GM12878 (cell line): ENCODE measurements around the gene OR6M1. TPM values are rescaled to one million over a fixed set of nuclear protein-coding genes. Genes with fewer than 3 reads are reported as not detected.

Experiments
- ATAC-seq: fragments of 200-7000 bp; cut with Tn5 transposase; 3 replicates; pipeline ENCODE4 v1.9.1; 2020; ENCODE audit warnings: mild to moderate bottlenecking, moderate library complexity
- BruUV-seq: library from RNA; stranded (reverse); fragments of 400-500 nt; replicated peaks from 2 replicates; lab custom pipeline; 2021; lab: Mats Ljungman, UMichigan
- CTCF ChIA-PET: fragments of 300-600 bp; sonication (Branson Sonifier 250); formaldehyde crosslinking; extraction: SDS; loops from one replicate; lab custom pipeline; 2021; ENCODE audit warnings: inconsistent platforms; lab: Yijun Ruan, JAX
- POLR2A ChIA-PET: fragments of 350-600 bp; formaldehyde crosslinking; extraction: SDS; loops from one replicate; lab custom pipeline; 2021; ENCODE audit warnings: inconsistent platforms; lab: Charles Lee
- RAD21 ChIA-PET: fragments of 300-600 bp; sonication (Branson Sonifier 250); formaldehyde crosslinking; loops from one replicate; lab custom pipeline; 2023; ENCODE audit warnings: antibody characterized with exemption; ENCODE audit not compliant: unreplicated experiment; lab: Charles Lee
- SMC1A ChIA-PET: fragments of 300-600 bp; sonication (Branson Sonifier 250); formaldehyde crosslinking; loops from one replicate; lab custom pipeline; 2023; ENCODE audit not compliant: unreplicated experiment, uncharacterized antibody; lab: Charles Lee
- DNase-seq: peaks from one replicate; pipeline ENCODE4 v3.0.0-alpha.2; 2011; ENCODE audit warnings: low read depth, low spot score
- FAIRE-seq: peaks from 3 replicates; lab custom pipeline; 2011; peaks lifted over from hg19 to GRCh38; lab: Jason Lieb, UNC
- H2AFZ ChIP-seq: 2 replicates; pipeline ENCODE4 v1.6.0; 2011; ENCODE audit warnings: low read depth, low read length, control low read depth; ENCODE audit not compliant: control insufficient read depth
- H3K27ac ChIP-seq: 2 replicates; pipeline ENCODE4 v1.5.1; 2011; ENCODE audit warnings: control low read depth; ENCODE audit not compliant: control insufficient read depth, insufficient read depth
- H3K27me3 ChIP-seq, 2 experiments: replicated peaks in 1 of 2; 2 replicates each; pipeline versions ENCODE4 v1.6.0 to v1.6.1; 2011; ENCODE audit warnings: low read length in 1 of 2; ENCODE audit not compliant: control insufficient read depth in 2 of 2, insufficient read depth in 2 of 2
- H3K36me3 ChIP-seq, 2 experiments: 2 replicates each; pipeline ENCODE4 v1.5.1; 2011; ENCODE audit warnings: low read length in 1 of 2; ENCODE audit not compliant: control insufficient read depth in 2 of 2, insufficient read depth in 2 of 2
- H3K4me1 ChIP-seq: 2 replicates; pipeline ENCODE4 v1.6.1; 2011; ENCODE audit warnings: mild to moderate bottlenecking, low read length, moderate library complexity, mixed read lengths; ENCODE audit not compliant: control insufficient read depth, insufficient read depth
- H3K4me2 ChIP-seq: 2 replicates; pipeline ENCODE4 v1.6.0; 2011; ENCODE audit warnings: control low read depth; ENCODE audit not compliant: control insufficient read depth, insufficient read depth
- H3K4me3 ChIP-seq: fragments of 200-600 bp; sonication (generic); 2 replicates; pipeline ENCODE4 v1.5.1; 2016
- H3K79me2 ChIP-seq: 2 replicates; pipeline ENCODE4 v1.6.0; 2011; ENCODE audit warnings: low read length; ENCODE audit not compliant: control insufficient read depth, insufficient read depth
- H3K9ac ChIP-seq: 2 replicates; pipeline ENCODE4 v1.8.0; 2011; ENCODE audit warnings: low read length, control low read depth, mixed read lengths; ENCODE audit not compliant: control insufficient read depth, insufficient read depth
- H3K9me3 ChIP-seq: replicated peaks from 3 replicates; pipeline ENCODE4 v1.5.1; 2011; ENCODE audit warnings: mild to moderate bottlenecking, low read length; ENCODE audit not compliant: control insufficient read depth, insufficient read depth
- H4K20me1 ChIP-seq: 2 replicates; pipeline ENCODE4 v1.6.0; 2011; ENCODE audit not compliant: control insufficient read depth, insufficient read depth
- ASH2L ChIP-seq: fragments of 300-600, 200-600 bp; sonication (generic); IDR thresholded peaks from 2 replicates; pipeline ENCODE4 v1.6.1; 2017; ENCODE audit warnings: low read depth, mild to moderate bottlenecking, borderline replicate concordance
- BCL3 ChIP-seq: IDR thresholded peaks from 2 replicates; pipeline ENCODE4 v1.6.1; 2011; ENCODE audit warnings: borderline replicate concordance, low read depth, mild to moderate bottlenecking, moderate library complexity, low read length; ENCODE audit not compliant: insufficient read depth, poor library complexity, severe bottlenecking
- BHLHE40 ChIP-seq, 2 experiments: fragments of 450-650 bp in 1 of 2; IDR thresholded peaks; 2 replicates each; pipeline ENCODE4 v1.6.1; 2011 to 2017; ENCODE audit warnings: low read depth in 2 of 2, borderline replicate concordance in 1 of 2, improper control_type of control experiment in 1 of 2, low read length in 1 of 2, mild to moderate bottlenecking in 1 of 2
- CTCF ChIP-seq, 3 experiments: IDR thresholded peaks in 2 of 3; conservative IDR thresholded peaks in 1 of 3; 2 replicates each; pipeline ENCODE4 v1.5.1; 2011; ENCODE audit warnings: low read depth in 3 of 3, low read length in 3 of 3, mild to moderate bottlenecking in 3 of 3, control low read depth in 2 of 3, moderate library complexity in 2 of 3, inconsistent platforms in 1 of 3, mixed read lengths in 1 of 3; ENCODE audit not compliant: control insufficient read depth in 2 of 3, insufficient read depth in 1 of 3; ENCODE audit errors: extremely low read depth in 1 of 3
- PRDM15 ChIP-seq: fragments of 450-650 bp; formaldehyde crosslinking; IDR thresholded peaks from 2 replicates; pipeline ENCODE4 v1.4.0; 2020; ENCODE audit warnings: mild to moderate bottlenecking, moderate library complexity
- SUZ12 ChIP-seq: fragments of 200-600 bp; sonication (generic); IDR thresholded peaks from one replicate; pipeline ENCODE4 v1.6.1; 2018; ENCODE audit warnings: antibody characterized with exemption, mild to moderate bottlenecking; ENCODE audit not compliant: unreplicated experiment
- TARDBP ChIP-seq: IDR thresholded peaks from 2 replicates; pipeline ENCODE4 v1.6.1; 2016; ENCODE audit warnings: borderline replicate concordance
- ZBED1 ChIP-seq: IDR thresholded peaks from 2 replicates; pipeline ENCODE4 v1.6.1; 2016; ENCODE audit warnings: borderline replicate concordance
- ZBTB33 ChIP-seq: fragments of 450-650 bp; IDR thresholded peaks from 2 replicates; pipeline ENCODE4 v1.6.1; 2017; ENCODE audit warnings: mild to moderate bottlenecking
- WGBS: methylation state at CpG from one replicate; pipeline ENCODE4 v1.1.6; 2016; ENCODE audit warnings: low lambda C conversion rate; ENCODE audit not compliant: insufficient replicate concordance, insufficient coverage; ENCODE audit errors: missing lambda C conversion rate; 5-methylcytosine and 5-hydroxymethylcytosine counted together
- in situ Hi-C: fragments of 300-500 bp; cut with MboI; formaldehyde crosslinking; loops from 9 replicates; pipeline ENCODE4 v1.14.3; 2018; ENCODE audit warnings: mixed read lengths
- intact Hi-C: fragments of 100-400 bp; cut with micrococcal nuclease; formaldehyde crosslinking; loops from one replicate; pipeline ENCODE4 v1.14.2; 2022; ENCODE audit not compliant: unreplicated experiment
- polyA plus RNA-seq, 11 experiments: library from polyadenylated mRNA; depleted of rRNA in 4 of 11; unstranded in 6 of 11; stranded (reverse) in 5 of 11; fragments of >200 nt; fragmentation: Nextera tagmentation in 4 of 11; fragmentation: Illumina TruSeq in 1 of 11; extraction: Ambion mirVana in 4 of 11; extraction: Trizol in 1 of 11; gene quantifications; 1 replicate in 1 of 11; 2 replicates in 10 of 11; pipeline versions ENCODE4 v1.2.1 to v1.2.3, GENCODE V29; 2011 to 2016; ENCODE audit warnings: inconsistent platforms in 2 of 11, missing spikeins in 2 of 11, low read depth in 1 of 11
- total RNA-seq, 4 experiments: library from RNA; depleted of rRNA in 3 of 4; stranded (reverse); fragments of >200 nt in 3 of 4; fragmentation: Illumina TruSeq in 1 of 4; extraction: Trizol in 1 of 4; gene quantifications; 2 replicates each; pipeline versions ENCODE4 v1.2.1 to v1.2.3, GENCODE V29; 2013 to 2021

The OR6M1 gene
- total and polyA plus RNA-seq, 10 of the 15 experiments (the other 5 are each of a cell fraction or from before 2014, with no cell fraction given), result not detected

GRCh38 chr11:123798513-123799252 lies 7.5 kb downstream of the OR6M1 start:
- FAIRE-seq (no peak), ATAC-seq (no peak), DNase-seq (no peak)
- ChIA-PET RAD21 (no interaction called here), POLR2A (no interaction called here), SMC1A (interaction anchor here (0.6 kb wide), 1 partner anchor 15 kb away, joined by 3 read pairs; no protein-coding TSS in a partner anchor), CTCF (no interaction called here)
- no peak overlapping the region for H3K4me2 ChIP-seq
- no peaks in the 10 kb centered on the region for H3K79me2 ChIP-seq
- intact Hi-C loops (no loop called here), in situ Hi-C loops (no loop called here)
- H3K9ac ChIP-seq, result no peak overlapping the region
- no peaks in the 10 kb centered on the region for H3K36me3 ChIP-seq
- no peak overlapping the region for H3K27ac ChIP-seq
- no TSS peak for BruUV-seq
- H4K20me1 ChIP-seq, result no peaks in the 10 kb centered on the region
- no peak overlapping the region for H3K4me3 ChIP-seq
- H3K27me3 ChIP-seq, result no peaks in the 10 kb centered on the region
- H3K4me1 ChIP-seq, result no peaks in the 10 kb centered on the region
- H2AFZ ChIP-seq, result no peak overlapping the region
- TF ChIP-seq PRDM15 (no peak), TARDBP (no peak), SUZ12 (no peak), ZBTB33 (no peak), ASH2L (no peak), BHLHE40 (IDR thresholded peaks at IDR 0.05; ENCODE audit: borderline replicate concordance in 1 of 2, low read depth in 2 of 2, low read length in 1 of 2) (no peak), ZBED1 (no peak), BCL3 (no peak), CTCF (IDR thresholded peaks at IDR 0.05 in 2 of 3, conservative IDR thresholded peaks at IDR 0.05 in 1 of 3; ENCODE audit: control insufficient read depth in 2 of 3, extremely low read depth in 1 of 3, insufficient read depth in 1 of 3, low read depth in 3 of 3, low read length in 3 of 3) (no peak)
- WGBS, result 26% methylated on average over 4 of the region's 5 CpGs
- no peaks in the 10 kb centered on the region for H3K9me3 ChIP-seq
